HEK293 (cell line): ENCODE results near the gene YDJC.

ENCODE experiments used
- MEIS1 ChIP-seq: sonication (generic); formaldehyde crosslinking; IDR thresholded peaks from 2 replicates; pipeline ENCODE4 v1.8.1; 2022; ENCODE audit warnings: missing genetic modification reagents, mild to moderate bottlenecking, borderline replicate concordance
- RBAK ChIP-seq: fragments of 450-650 bp; formaldehyde crosslinking; IDR thresholded peaks from 2 replicates; pipeline ENCODE4 v1.5.1; 2016; ENCODE audit warnings: missing biosample characterization, missing genetic modification characterization
- SETDB1 ChIP-seq: IDR thresholded peaks from one replicate; pipeline ENCODE4 v1.6.1; 2017; ENCODE audit warnings: mild to moderate bottlenecking, low read length, moderate library complexity, mixed read lengths; ENCODE audit not compliant: insufficient read length
- ZBTB21 ChIP-seq: fragments of 450-650 bp; formaldehyde crosslinking; IDR thresholded peaks from 2 replicates; pipeline ENCODE4 v1.5.1; 2017; ENCODE audit warnings: missing biosample characterization, missing genetic modification characterization
- ZBTB7A ChIP-seq: fragments of 450-650 bp; formaldehyde crosslinking; IDR thresholded peaks from 2 replicates; pipeline ENCODE4 v1.5.1; 2016; ENCODE audit warnings: low read depth, missing biosample characterization, missing genetic modification characterization
- ZNF223 ChIP-seq: fragments of 450-650 bp; formaldehyde crosslinking; IDR thresholded peaks from 2 replicates; pipeline ENCODE4 v1.5.1; 2016; ENCODE audit warnings: missing biosample characterization, missing genetic modification characterization
- ZNF23 ChIP-seq: fragments of 450-650 bp; formaldehyde crosslinking; IDR thresholded peaks from 2 replicates; pipeline ENCODE4 v1.5.1; 2016; ENCODE audit warnings: missing biosample characterization, missing genetic modification characterization, borderline replicate concordance
- ZNF274 ChIP-seq, 2 experiments: fragments of 200-500 bp in 1 of 2; fragments of 450-650 bp in 1 of 2; sonication (Bioruptor generic) in 1 of 2; formaldehyde crosslinking in 1 of 2; IDR thresholded peaks; 2 replicates each; pipeline versions ENCODE4 v1.5.1 to v1.6.1; 2014 to 2016; ENCODE audit warnings: borderline replicate concordance in 1 of 2, inconsistent platforms in 1 of 2, low read length in 1 of 2, missing biosample characterization in 1 of 2, missing genetic modification characterization in 1 of 2
- ZNF416 ChIP-seq: fragments of 450-650 bp; formaldehyde crosslinking; IDR thresholded peaks from 2 replicates; pipeline ENCODE4 v1.5.1; 2016; ENCODE audit warnings: missing biosample characterization, missing genetic modification characterization
- ZNF544 ChIP-seq: fragments of 450-650 bp; formaldehyde crosslinking; IDR thresholded peaks from 2 replicates; pipeline ENCODE4 v1.5.0; 2017; ENCODE audit warnings: missing biosample characterization, missing genetic modification characterization
- ZNF571 ChIP-seq: fragments of 450-650 bp; formaldehyde crosslinking; IDR thresholded peaks from 2 replicates; pipeline ENCODE4 v1.5.0; 2017; ENCODE audit warnings: missing biosample characterization, missing genetic modification characterization
- TF ChIP-seq, protein P1 (sequence below): fragments of 450-650 bp; formaldehyde crosslinking; IDR thresholded peaks from 2 replicates; pipeline ENCODE4 v1.5.1; 2016; ENCODE audit warnings: missing biosample characterization, missing genetic modification characterization

DNA sequence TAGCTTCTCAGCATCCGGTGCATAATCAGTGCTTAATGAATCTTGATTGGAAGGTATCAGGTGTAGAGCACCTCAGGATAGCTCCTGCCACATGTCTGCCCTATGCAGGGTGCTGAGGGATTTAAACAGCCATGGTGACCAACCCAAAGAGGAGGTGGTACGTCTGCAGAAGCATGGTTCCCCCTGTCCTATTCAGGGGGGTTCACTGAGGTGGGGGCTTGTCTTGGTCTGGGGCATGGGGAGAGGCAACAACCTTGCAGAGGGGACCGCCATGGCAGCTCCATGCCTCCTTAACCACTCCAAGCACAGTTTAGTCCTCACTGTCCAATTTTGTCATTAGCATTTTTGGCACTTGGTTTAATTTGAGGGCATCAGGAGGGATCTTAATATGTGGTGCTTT, 37.4 kb downstream of the YDJC start:
- TF ChIP-seq ZBTB21 = no peak
- no peak for TF ChIP-seq ZNF274 (IDR thresholded peaks at IDR 0.05; ENCODE audit: low read length)
- no peak for TF ChIP-seq ZNF274 (tag by site-specific recombination; IDR thresholded peaks at IDR 0.05; ENCODE audit: borderline replicate concordance)
- no peak for TF ChIP-seq ZNF223 (tag by site-specific recombination)
- no peak for TF ChIP-seq ZNF544 (tag by site-specific recombination)
- TF ChIP-seq, protein P1, sequence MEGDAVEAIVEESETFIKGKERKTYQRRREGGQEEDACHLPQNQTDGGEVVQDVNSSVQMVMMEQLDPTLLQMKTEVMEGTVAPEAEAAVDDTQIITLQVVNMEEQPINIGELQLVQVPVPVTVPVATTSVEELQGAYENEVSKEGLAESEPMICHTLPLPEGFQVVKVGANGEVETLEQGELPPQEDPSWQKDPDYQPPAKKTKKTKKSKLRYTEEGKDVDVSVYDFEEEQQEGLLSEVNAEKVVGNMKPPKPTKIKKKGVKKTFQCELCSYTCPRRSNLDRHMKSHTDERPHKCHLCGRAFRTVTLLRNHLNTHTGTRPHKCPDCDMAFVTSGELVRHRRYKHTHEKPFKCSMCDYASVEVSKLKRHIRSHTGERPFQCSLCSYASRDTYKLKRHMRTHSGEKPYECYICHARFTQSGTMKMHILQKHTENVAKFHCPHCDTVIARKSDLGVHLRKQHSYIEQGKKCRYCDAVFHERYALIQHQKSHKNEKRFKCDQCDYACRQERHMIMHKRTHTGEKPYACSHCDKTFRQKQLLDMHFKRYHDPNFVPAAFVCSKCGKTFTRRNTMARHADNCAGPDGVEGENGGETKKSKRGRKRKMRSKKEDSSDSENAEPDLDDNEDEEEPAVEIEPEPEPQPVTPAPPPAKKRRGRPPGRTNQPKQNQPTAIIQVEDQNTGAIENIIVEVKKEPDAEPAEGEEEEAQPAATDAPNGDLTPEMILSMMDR (tag by site-specific recombination) = no peak
- no peak for TF ChIP-seq ZNF416 (tag by site-specific recombination)
- no peak for TF ChIP-seq ZBTB7A (tag by site-specific recombination)
- TF ChIP-seq ZNF571 (tag by site-specific recombination) = no peak
- TF ChIP-seq RBAK (tag by site-specific recombination) = no peak
- no peak for TF ChIP-seq SETDB1
- TF ChIP-seq ZNF23 (tag by site-specific recombination) = no peak
- TF ChIP-seq MEIS1 (CRISPR knock-in tag) = no peak
